ENCODE measurements around the gene DEGS2. TPM values are rescaled to one million over a fixed set of nuclear protein-coding genes. Genes with fewer than 3 reads are reported as not detected.

The DEGS2 gene
- total RNA-seq, 6 donors from 2014 or later = 2.0 to 19.9 (median 5.4) TPM

DNA sequence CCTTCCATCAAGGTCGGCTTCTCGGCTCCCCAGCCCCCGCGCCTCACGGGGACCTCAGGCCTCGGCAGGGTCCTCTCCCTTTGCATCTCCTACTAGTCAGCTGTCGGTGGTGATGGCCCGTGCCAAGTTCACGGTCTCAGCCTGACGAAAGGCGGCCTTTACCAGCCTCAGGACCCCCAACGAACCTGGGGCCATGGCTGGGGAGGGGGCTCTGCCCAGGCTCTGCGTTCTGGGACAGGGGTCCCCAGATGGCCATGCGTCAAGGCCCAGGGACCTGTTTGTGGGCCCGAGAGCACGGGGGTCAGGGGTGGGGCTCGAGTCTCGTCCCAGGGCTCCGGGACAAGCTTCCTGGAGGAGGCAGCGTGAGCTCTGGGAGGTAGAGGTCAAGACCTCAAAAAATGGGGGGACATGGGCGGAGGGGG is 32.8 kb upstream of the DEGS2 start:
- peaks cover 12 to 20% (median 16%) of the 10 kb centered on the region in 4 donors for H3K4me1 ChIP-seq
- H3K27me3 ChIP-seq = no peaks in the 10 kb centered on the region
- peak overlapping the region in 3 of 4 donors; percentile 36 to 54 (median 53) for H3K4me3 ChIP-seq
- peak overlapping the region; percentile 84 to 94 (median 92) for H3K27ac ChIP-seq
- 49 to 53% methylated on average over 10 to 21 of the region's 21 CpGs for WGBS, 2 donors
- H3K36me3 ChIP-seq = no peaks in the 10 kb centered on the region
- TF ChIP-seq POLR2AphosphoS5 (IDR thresholded peaks at IDR 0.05) = no peak
- TF ChIP-seq, protein P1, sequence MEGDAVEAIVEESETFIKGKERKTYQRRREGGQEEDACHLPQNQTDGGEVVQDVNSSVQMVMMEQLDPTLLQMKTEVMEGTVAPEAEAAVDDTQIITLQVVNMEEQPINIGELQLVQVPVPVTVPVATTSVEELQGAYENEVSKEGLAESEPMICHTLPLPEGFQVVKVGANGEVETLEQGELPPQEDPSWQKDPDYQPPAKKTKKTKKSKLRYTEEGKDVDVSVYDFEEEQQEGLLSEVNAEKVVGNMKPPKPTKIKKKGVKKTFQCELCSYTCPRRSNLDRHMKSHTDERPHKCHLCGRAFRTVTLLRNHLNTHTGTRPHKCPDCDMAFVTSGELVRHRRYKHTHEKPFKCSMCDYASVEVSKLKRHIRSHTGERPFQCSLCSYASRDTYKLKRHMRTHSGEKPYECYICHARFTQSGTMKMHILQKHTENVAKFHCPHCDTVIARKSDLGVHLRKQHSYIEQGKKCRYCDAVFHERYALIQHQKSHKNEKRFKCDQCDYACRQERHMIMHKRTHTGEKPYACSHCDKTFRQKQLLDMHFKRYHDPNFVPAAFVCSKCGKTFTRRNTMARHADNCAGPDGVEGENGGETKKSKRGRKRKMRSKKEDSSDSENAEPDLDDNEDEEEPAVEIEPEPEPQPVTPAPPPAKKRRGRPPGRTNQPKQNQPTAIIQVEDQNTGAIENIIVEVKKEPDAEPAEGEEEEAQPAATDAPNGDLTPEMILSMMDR (IDR thresholded peaks at IDR 0.05) = no peak
- TF ChIP-seq EP300 (IDR thresholded peaks at IDR 0.05) = no peak
- TF ChIP-seq POLR2A (IDR thresholded peaks at IDR 0.05) = no peak
- peak in 1 of 2 donors; percentile 77 for DNase-seq
- no peaks in the 10 kb centered on the region for H3K9me3 ChIP-seq
- ATAC-seq (ENCODE audit: low FRiP score in 2 of 2) = peak in 1 of 2 donors; percentile 2

DNA sequence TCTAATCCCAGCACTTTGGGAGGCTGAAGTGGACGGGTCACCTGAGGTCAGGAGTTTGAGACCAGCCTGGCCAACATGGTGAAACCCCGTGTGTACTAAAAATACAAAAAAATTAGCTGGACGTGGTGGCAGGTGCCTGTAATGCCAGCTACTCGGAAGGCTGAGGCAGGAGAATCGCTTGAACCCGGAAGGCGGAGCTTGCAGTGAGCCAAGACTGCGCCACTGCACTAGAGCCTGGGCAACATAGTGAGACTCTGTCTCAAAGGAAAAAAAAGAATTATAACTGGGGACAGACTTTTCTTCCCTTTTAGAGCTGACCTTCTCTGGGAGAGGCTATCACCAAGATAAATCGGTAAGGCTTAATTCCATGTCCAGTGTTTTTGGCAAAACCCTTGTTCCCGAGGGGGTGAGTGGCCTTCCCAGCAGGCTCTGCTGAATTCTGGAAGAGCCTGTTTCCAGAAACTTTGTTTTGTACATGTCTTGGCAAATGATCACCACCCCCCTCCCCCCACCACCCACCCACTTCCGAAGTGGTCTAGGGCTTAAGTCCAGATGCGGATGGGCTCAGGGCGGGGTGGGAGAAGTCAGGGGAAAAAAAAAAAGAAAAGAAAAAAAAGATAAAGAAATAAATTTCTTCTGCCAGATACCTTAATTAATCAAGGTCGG is 32.3 kb upstream of the DEGS2 start:
- no peak for DNase-seq
- no peaks in the 10 kb centered on the region for H3K36me3 ChIP-seq

DNA sequence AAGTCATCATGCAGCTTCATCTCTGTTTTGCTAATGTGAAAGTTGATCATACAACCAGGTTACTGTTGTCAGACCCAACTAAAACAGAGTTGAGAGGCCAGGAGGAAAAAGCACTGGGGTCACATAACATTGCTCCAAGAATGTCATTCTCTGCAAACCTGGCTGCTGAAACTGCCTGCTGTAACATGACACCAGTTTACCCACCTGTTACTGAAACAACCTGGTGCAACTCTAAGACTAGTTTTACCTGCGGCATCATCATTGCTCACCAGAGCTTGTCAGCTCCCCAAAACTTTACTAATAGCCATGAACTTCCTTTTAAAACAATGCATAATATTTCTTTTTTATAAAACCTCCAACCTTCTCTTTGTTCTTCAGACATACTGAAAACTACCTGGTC is 30.7 kb upstream of the DEGS2 start:
- no peak for ATAC-seq (ENCODE audit: low FRiP score in 2 of 2)
- 92 to 100% methylated on average over 1 of the region's 1 CpG for WGBS, 2 donors

More for the DNA sequence above, 32.3 kb upstream of the DEGS2 start:
- TF ChIP-seq, protein P1 (IDR thresholded peaks at IDR 0.05) = no peak
- TF ChIP-seq POLR2AphosphoS5 (IDR thresholded peaks at IDR 0.05) (no peak), EP300 (IDR thresholded peaks at IDR 0.05) (no peak), POLR2A (IDR thresholded peaks at IDR 0.05) (no peak)
- 70 to 71% methylated on average over 14 of the region's 14 CpGs for WGBS, 2 donors
- Histone ChIP-seq H3K9me3 (no peaks in the 10 kb centered on the region), H3K27me3 (no peaks in the 10 kb centered on the region), H3K4me1 (peaks cover 12 to 20% (median 16%) of the 10 kb centered on the region in 4 donors), H3K27ac (peak overlapping the region; percentile 84 to 94 (median 92)), H3K4me3 (peak overlapping the region in 1 of 4 donors; percentile 53)
- no peak for ATAC-seq (ENCODE audit: low FRiP score in 2 of 2)

DNA sequence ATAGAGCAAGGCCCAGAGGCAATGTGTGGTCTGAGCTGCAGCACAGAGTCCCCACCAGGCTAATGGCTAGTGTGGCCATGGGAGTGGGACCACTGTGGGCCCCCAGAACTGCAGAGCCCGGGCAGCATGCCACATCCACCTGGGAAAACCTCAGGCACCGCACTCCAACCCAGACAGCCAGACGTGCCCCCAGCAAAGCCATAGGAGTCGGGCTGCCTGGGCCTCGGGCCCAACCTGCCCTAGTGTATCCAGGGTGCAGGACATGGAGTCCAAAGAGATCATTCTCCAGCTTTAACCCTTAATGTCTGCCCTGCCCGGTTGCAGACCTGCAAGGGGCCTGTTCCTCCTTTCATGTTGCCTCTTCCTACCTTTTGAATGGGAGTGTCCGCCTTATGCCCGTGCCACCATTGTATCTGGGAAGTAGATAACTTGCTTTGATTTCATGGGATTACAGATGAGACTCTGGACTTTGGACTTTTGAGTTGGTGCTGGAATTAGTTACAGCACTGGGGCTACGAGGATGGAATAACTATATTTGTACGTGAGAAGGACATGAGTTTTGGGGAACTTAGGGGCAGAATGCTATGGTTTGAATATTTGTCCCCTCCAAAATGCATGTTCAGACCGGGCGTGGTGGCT is 29.1 kb upstream of the DEGS2 start:
- Histone ChIP-seq H3K9me3 (no peaks in the 10 kb centered on the region), H3K4me3 (no peak overlapping the region), H3K27ac (no peak overlapping the region), H3K27me3 (no peaks in the 10 kb centered on the region), H3K4me1 (peaks cover 12 to 18% (median 16%) of the 10 kb centered on the region in 4 donors), H3K36me3 (no peaks in the 10 kb centered on the region)
- ATAC-seq (ENCODE audit: low FRiP score in 2 of 2) = no peak
- DNase-seq = peak in 1 of 2 donors; percentile 63
- TF ChIP-seq, protein P1 (IDR thresholded peaks at IDR 0.05) = no peak
- TF ChIP-seq POLR2A (IDR thresholded peaks at IDR 0.05) = no peak
- TF ChIP-seq EP300 (IDR thresholded peaks at IDR 0.05) = no peak
- no peak for TF ChIP-seq POLR2AphosphoS5 (IDR thresholded peaks at IDR 0.05)
- 91 to 96% methylated on average over 8 to 12 of the region's 12 CpGs for WGBS, 2 donors

More for the DNA sequence above, 30.7 kb upstream of the DEGS2 start:
- Histone ChIP-seq H3K4me1 (peaks cover 12 to 20% (median 16%) of the 10 kb centered on the region in 4 donors), H3K27ac (no peak overlapping the region), H3K36me3 (no peaks in the 10 kb centered on the region), H3K4me3 (no peak overlapping the region), H3K9me3 (no peaks in the 10 kb centered on the region), H3K27me3 (no peaks in the 10 kb centered on the region)
- no peak for TF ChIP-seq EP300 (IDR thresholded peaks at IDR 0.05)
- no peak for TF ChIP-seq POLR2A (IDR thresholded peaks at IDR 0.05)
- TF ChIP-seq POLR2AphosphoS5 (IDR thresholded peaks at IDR 0.05) = no peak
- TF ChIP-seq, protein P1 (IDR thresholded peaks at IDR 0.05) = no peak
- no peak for DNase-seq

Measured in upper lobe of left lung (tissue), 6 donors.